GM18868 (cell line): Measurements from ENCODE around the gene OLFML2A.

ENCODE experiments used
- ATAC-seq: cut with Tn5 transposase; IDR thresholded peaks from one replicate; pipeline ENCODE4 v1.9.1; 2021; ENCODE audit warnings: mild to moderate bottlenecking, moderate library complexity; ENCODE audit not compliant: unreplicated experiment

The OLFML2A gene

DNA sequence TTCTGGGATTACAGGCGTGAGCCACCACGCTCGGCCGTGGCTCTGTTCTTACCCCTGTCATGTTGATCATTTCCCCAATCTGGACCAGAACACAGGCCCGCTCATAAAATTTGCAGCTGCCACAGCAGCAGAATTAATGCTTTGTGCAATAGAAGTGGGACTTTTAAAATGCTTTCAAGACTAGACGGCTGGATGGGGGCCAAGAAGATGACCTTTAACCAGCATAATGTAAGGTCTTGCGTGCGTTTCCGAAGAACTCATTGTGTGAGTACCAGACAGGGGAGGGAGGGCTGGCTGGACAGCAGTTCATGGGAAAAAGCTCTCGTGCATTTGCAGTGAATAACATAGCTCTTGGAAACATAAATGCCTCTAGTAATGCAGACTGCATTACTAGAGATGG lies 72.9 kb downstream of the OLFML2A start:
- ATAC-seq = no peak

DNA sequence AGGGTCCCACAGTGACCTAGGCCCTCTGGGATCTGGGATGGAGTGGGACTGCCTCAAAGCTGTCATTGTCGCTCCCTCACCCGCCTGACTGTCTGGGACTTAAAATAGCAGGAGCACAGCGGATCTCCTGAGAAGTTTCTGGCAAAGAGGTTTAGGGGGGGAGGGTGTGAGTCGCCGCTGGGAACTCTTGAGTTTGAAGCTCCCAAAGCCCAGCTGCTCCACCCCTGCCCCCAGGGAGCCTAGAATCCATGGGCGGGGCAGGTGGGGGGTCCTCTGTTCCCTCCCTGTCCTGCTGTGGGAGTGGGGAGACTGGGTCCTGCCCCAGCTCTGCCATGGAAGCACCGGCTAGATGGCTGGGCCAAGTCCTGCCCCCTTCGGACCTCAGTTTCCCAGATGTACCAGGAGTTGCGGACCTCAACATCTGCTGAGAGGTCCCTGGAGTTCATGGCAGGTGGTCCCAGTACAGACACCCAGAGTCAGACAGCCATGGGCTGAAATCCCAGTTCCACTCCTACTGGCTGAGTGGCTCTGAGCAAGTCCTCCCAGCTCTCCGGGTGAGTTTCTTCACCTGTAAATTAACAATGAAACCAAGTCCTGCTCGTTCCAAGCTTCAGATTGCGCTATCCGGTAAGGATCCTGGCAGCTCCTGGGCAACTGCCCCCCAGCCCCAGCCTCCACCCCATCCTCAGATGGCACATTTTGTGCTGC lies 75.3 kb downstream of the OLFML2A start:
- ATAC-seq = no peak

GRCh38 chr9:124852829-124853531 lies 76.0 kb downstream of the OLFML2A start, which contains the start of gene WDR38:
Gene WDR38, plus strand, starts transcription at chr9:124853460. Its CDS starts 72 bp downstream, at chr9:124853532.
- ATAC-seq = peak; percentile 79

DNA sequence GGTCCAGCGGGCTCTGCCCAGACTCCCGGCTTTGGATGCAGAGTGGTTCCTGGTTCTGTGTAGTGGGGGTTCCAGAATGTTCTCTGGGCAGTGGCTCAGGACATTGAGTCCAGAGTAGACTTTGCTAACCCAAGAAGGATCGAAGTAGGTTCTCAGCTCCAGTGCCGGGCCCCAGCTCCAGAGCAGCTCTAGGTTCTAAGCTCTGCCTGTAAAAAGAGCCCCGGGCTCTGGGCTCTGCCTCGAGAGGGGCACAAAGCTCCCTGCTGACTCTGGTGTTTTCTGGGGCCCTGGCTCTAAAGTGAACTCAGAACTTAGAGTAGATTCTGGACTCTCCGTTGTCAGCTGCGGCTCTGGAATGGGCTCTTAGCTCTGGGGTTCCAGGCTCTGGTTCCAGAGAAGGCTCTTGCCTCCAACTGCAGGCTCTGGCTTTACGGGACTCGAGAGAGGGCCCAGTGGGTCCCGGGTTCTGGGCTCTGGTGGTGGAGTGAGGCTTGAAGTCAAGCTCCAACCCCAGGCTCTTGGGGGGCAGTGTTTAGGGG lies 76.7 kb downstream of the OLFML2A start:
- ATAC-seq = no peak

- ATAC-seq = no peak
These were observed 77.2 kb downstream of the OLFML2A start for GRCh38 chr9:124854161-124854560.

- ATAC-seq = no peak
These were observed 77.9 kb downstream of the OLFML2A start for GRCh38 chr9:124854822-124855221.

- ATAC-seq = no peak
These were observed 78.6 kb downstream of the OLFML2A start for GRCh38 chr9:124855566-124855943.

DNA sequence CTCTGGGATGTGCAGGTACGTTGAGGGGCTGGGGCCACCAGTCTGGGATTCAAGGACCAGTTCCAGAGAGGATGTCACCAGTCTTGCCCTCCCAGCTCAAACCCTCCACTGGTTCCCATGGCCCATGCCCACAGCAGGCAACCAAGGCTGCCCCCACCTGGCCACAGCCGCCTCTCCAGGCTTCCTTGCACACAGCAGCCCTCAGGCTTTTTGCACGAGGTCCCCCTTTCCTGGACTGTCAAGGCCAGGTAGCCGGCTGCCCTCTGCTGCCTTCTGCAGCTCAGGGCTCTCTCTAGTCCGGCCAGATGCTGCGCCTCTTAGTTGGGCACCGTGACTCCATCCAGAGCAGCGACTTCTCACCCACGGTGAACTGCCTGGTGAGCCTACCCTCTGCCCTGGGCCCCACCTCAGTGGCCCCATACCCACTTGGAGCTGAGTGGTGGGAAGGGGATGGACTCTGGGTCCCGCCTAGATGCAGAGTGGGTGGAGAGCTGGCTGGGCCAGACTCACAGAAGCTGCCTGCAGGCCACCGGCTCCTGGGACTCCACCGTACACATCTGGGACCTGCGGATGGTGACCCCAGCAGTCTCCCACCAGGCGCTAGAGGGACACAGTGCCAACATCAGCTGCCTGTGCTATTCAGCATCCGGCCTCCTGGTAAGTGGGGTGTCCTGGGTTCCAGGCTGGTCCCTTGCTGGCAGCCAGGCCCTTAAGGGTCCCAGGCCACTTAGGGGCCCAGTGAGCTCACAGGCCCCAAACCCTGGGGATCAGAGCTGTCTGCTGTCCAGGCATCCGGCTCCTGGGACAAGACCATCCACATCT lies 79.2 kb downstream of the OLFML2A start:
- no peak for ATAC-seq

- no peak for ATAC-seq
These were observed 80.7 kb downstream of the OLFML2A start for GRCh38 chr9:124857533-124858162.

- no peak for ATAC-seq
These were observed 81.6 kb downstream of the OLFML2A start for GRCh38 chr9:124858330-124859046.

DNA sequence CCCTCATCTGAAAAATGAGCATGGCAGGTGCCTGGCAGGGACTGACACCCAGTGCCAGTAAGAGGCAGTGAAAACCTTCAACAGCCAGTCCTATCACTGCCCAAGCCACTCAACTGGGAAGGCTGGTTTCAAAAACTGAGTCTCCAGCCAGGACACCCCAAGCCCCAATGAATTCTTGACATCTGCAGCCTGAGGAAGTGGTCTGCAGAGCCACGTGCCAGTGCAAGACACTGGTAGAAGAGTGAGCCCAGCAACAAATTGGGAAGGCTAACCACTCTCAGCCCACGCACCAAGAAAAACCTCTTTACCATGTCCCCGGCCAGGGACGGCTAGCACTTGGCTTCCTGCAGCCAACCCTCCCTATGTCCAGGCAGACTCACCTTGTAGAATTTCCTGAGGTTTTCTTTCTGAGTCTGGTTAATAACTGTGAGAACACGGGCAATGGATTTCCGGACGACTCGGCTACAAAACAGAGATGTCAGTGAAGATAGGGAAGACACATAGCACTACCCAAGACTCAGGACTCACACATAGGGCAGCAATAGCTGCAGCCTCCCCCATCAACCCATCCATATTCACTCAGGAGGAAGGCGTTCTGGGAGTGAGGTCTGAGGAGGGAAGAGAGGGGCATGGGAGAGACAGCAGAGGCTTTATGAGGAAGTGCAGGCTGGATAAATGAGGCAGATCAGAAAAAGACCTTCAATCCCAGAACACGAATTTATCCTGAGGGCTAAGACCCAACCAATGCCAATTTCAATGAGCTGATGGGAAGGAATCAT lies 83.1 kb downstream of the OLFML2A start:
- ATAC-seq = no peak

GRCh38 chr9:124860582-124861341 lies 83.8 kb downstream of the OLFML2A start:
- ATAC-seq = no peak

- peak; percentile 91 for ATAC-seq
These were observed 84.7 kb downstream of the OLFML2A start, which contains the start of the genes ARPC5L and RPL35 for GRCh38 chr9:124861342-124862229. Gene ARPC5L, plus strand, starts transcription at chr9:124862130. Its CDS starts 7,161 bp downstream, at chr9:124869291. Gene RPL35, minus strand, starts transcription at chr9:124861957. Its CDS starts 45 bp downstream, at chr9:124861912.

- no peak for ATAC-seq
These were observed 86.5 kb downstream of the OLFML2A start for GRCh38 chr9:124863371-124863871.
